NCI-H524 treated with DMSO at 0.1 percent for 48 hours (cell line): ENCODE results near the gene FGR.
"Not testable (repeated sequence)": the region's sequence is repeated elsewhere in the genome, so short reads cannot be mapped to it uniquely, and the experiment has no call there.

Experiments used
- DNase-seq: peaks from one replicate; lab custom pipeline; 2025; lab: John Stamatoyannopoulos, UW

FGR gene

GRCh38 chr1:27634985-27635367 is at the start of gene FGR:
Gene FGR, minus strand, starts transcription at chr1:27635185. Its CDS starts 11,269 bp downstream, at chr1:27623916.
- no peak for DNase-seq

GRCh38 chr1:27684176-27684575 is 49.2 kb upstream of the FGR start:
- no peak for DNase-seq

GRCh38 chr1:27682351-27682944 is 47.5 kb upstream of the FGR start:
- no peak for DNase-seq

GRCh38 chr1:27681580-27681979 is 46.6 kb upstream of the FGR start:
- DNase-seq = not testable (repeated sequence)

- not testable (repeated sequence) for DNase-seq
These were observed 45.3 kb upstream of the FGR start for GRCh38 chr1:27680225-27680791.

GRCh38 chr1:27678747-27679146 is 43.8 kb upstream of the FGR start:
- no peak for DNase-seq

GRCh38 chr1:27676410-27676809 is 41.4 kb upstream of the FGR start:
- DNase-seq = no peak

- DNase-seq = no peak
These were observed 37.7 kb upstream of the FGR start for GRCh38 chr1:27672750-27673112.

- peak; percentile 92 for DNase-seq
These were observed 37.2 kb upstream of the FGR start, which contains the start of gene IFI6 for GRCh38 chr1:27671964-27672749. Gene IFI6, minus strand, starts transcription at chr1:27672192. Its CDS starts 2,878 bp downstream, at chr1:27669314.

- DNase-seq = no peak
These were observed 34.9 kb upstream of the FGR start for GRCh38 chr1:27669876-27670275.

GRCh38 chr1:27668808-27669723 is 34.1 kb upstream of the FGR start:
- DNase-seq = no peak

GRCh38 chr1:27668121-27668807 is 33.3 kb upstream of the FGR start:
- no peak for DNase-seq

- no peak for DNase-seq
These were observed 31.8 kb upstream of the FGR start for GRCh38 chr1:27666791-27667254.

- DNase-seq = no peak
These were observed 31.3 kb upstream of the FGR start for GRCh38 chr1:27666294-27666693.

- DNase-seq = no peak
These were observed 30.1 kb upstream of the FGR start for GRCh38 chr1:27665016-27665651.

GRCh38 chr1:27664291-27664690 is 29.3 kb upstream of the FGR start:
- DNase-seq = no peak

- DNase-seq = no peak
These were observed 27.9 kb upstream of the FGR start for GRCh38 chr1:27662707-27663393.

- no peak for DNase-seq
These were observed 27.3 kb upstream of the FGR start for GRCh38 chr1:27662261-27662660.

- DNase-seq = no peak
These were observed 26.6 kb upstream of the FGR start for GRCh38 chr1:27661412-27662075.

- no peak for DNase-seq
These were observed 25.4 kb upstream of the FGR start for GRCh38 chr1:27660300-27660835.
